H1 (cell line): Measurements from ENCODE around the gene KLHDC7B. TPM values are rescaled to one million over a fixed set of nuclear protein-coding genes. Genes with fewer than 3 reads are reported as not detected.

ENCODE experiments used
- ATF3 ChIP-seq: IDR thresholded peaks from 2 replicates; pipeline ENCODE4 v1.6.1; 2011; ENCODE audit warnings: low read depth, mild to moderate bottlenecking, low read length; ENCODE audit not compliant: insufficient read depth
- CHD1 ChIP-seq: IDR thresholded peaks from 2 replicates; pipeline ENCODE4 v1.6.1; 2012; ENCODE audit warnings: low read depth, low read length, improper control_type of control experiment
- CHD7 ChIP-seq: fragments of 300-600 bp; sonication (generic); IDR thresholded peaks from 2 replicates; pipeline ENCODE4 v1.7.1; 2012; ENCODE audit warnings: low read length, moderate library complexity, mild to moderate bottlenecking, inconsistent platforms; ENCODE audit not compliant: insufficient replicate concordance
- HDAC2 ChIP-seq, 2 experiments: fragments of 300-600 bp in 1 of 2; sonication (generic) in 1 of 2; IDR thresholded peaks; 2 replicates each; pipeline ENCODE4 v1.6.1; 2011 to 2012; ENCODE audit warnings: low read depth in 2 of 2, low read length in 2 of 2, mild to moderate bottlenecking in 2 of 2, moderate library complexity in 2 of 2, borderline replicate concordance in 1 of 2, inconsistent platforms in 1 of 2
- JUND ChIP-seq: IDR thresholded peaks from 2 replicates; pipeline ENCODE4 v1.6.1; 2011; ENCODE audit warnings: mild to moderate bottlenecking, improper control_type of control experiment, low read length
- KDM1A ChIP-seq: fragments of 200-600, 300-600 bp; sonication (generic); IDR thresholded peaks from 2 replicates; pipeline ENCODE4 v1.7.1; 2016; ENCODE audit warnings: mild to moderate bottlenecking, low read length, borderline replicate concordance
- POLR2A ChIP-seq, 2 experiments: IDR thresholded peaks; 1 replicate in 1 of 2; 2 replicates in 1 of 2; pipeline ENCODE4 v1.6.1; 2011; ENCODE audit warnings: low read depth in 2 of 2, low read length in 2 of 2, mild to moderate bottlenecking in 2 of 2; ENCODE audit errors: control extremely low read depth in 1 of 2
- SIX5 ChIP-seq: IDR thresholded peaks from 2 replicates; pipeline ENCODE4 v1.6.1; 2011; ENCODE audit warnings: mild to moderate bottlenecking, low read depth, low read length
- SP1 ChIP-seq: IDR thresholded peaks from 2 replicates; pipeline ENCODE4 v1.6.1; 2011; ENCODE audit warnings: low read depth, low read length
- TAF1 ChIP-seq: IDR thresholded peaks from 2 replicates; pipeline ENCODE4 v1.6.1; 2011; ENCODE audit warnings: mild to moderate bottlenecking, low read depth, low read length
- TAF7 ChIP-seq: optimal IDR thresholded peaks from 2 replicates; pipeline ENCODE3; 2011; ENCODE audit warnings: low read depth, mild to moderate bottlenecking, inconsistent platforms, low read length, moderate library complexity, borderline replicate concordance
- polyA plus RNA-seq, 7 experiments: library from polyadenylated mRNA; depleted of rRNA in 3 of 7; stranded (reverse) in 5 of 7; unstranded in 2 of 7; fragments of >200 nt in 5 of 7; fragments of 200-250 nt in 2 of 7; gene quantifications; 1 replicate in 5 of 7; 2 replicates in 1 of 7; 4 replicates in 1 of 7; pipeline versions ENCODE4 v1.2.1 to v1.2.3, GENCODE V29; 2011 to 2013; ENCODE audit warnings: missing spikeins in 2 of 7, mixed read lengths in 2 of 7
- total RNA-seq: library from RNA; stranded (reverse); fragmentation: NEBNext Ultra II Directional; extraction: Animal tissue kit (Norgen Biotek cat#: 25700); gene quantifications from 2 replicates; pipeline ENCODE4 v1.2.1, GENCODE V29; 2021

The KLHDC7B gene
- total and polyA plus RNA-seq, 2 of the 8 experiments (the other 6 are each of a cell fraction or from before 2014, with no cell fraction given): not detected

- TF ChIP-seq CHD7: no peak
- TF ChIP-seq TAF7: no peak
- no peak for TF ChIP-seq SP1
- TF ChIP-seq POLR2A (IDR thresholded peaks at IDR 0.05; ENCODE audit: control extremely low read depth in 1 of 2, low read depth in 2 of 2, low read length in 2 of 2): no peak
- TF ChIP-seq ATF3: no peak
- no peak for TF ChIP-seq JUND
- no peak for TF ChIP-seq CHD1
- TF ChIP-seq KDM1A: no peak
- TF ChIP-seq HDAC2 (IDR thresholded peaks at IDR 0.05; ENCODE audit: borderline replicate concordance in 1 of 2, low read depth in 2 of 2, low read length in 2 of 2): no peak
- TF ChIP-seq SIX5: no peak
- no peak for TF ChIP-seq TAF1
- TF ChIP-seq, all 59 proteins: peak for 0
Observed at GRCh38 chr22:50519151-50519550, 26.5 kb upstream of the KLHDC7B start (continued).
